OCI-LY7 (cell line): ENCODE measurements around the gene MRPS10. TPM values are rescaled to one million over a fixed set of nuclear protein-coding genes. Genes with fewer than 3 reads are reported as not detected.

Experiments used
- BruUV-seq: library from RNA; stranded (reverse); fragments of 400-500 nt; replicated peaks from 2 replicates; lab custom pipeline; 2021; lab: Mats Ljungman, UMichigan
- CTCF ChIA-PET: fragments of 300-600 bp; sonication (Branson Sonifier 250); formaldehyde crosslinking; loops from one replicate; lab custom pipeline; 2022; ENCODE audit warnings: antibody characterized with exemption; ENCODE audit not compliant: unreplicated experiment; lab: Charles Lee
- POLR2A ChIA-PET: fragments of 300-600 bp; sonication (Branson Sonifier 250); formaldehyde crosslinking; loops from one replicate; lab custom pipeline; 2022; ENCODE audit warnings: antibody characterized with exemption; lab: Charles Lee
- DNase-seq: peaks from one replicate; pipeline ENCODE4 v3.0.0-alpha.2; 2015; ENCODE audit warnings: low spot score
- H2AFZ ChIP-seq: fragments of 200-600 bp; sonication (generic), shearing (Covaris generic); 2 replicates; pipeline ENCODE4 v1.6.1; 2014; ENCODE audit warnings: mild to moderate bottlenecking, antibody characterized with exemption, low read length, moderate library complexity
- H3K27ac ChIP-seq: fragments of 200-600 bp; sonication (generic); 2 replicates; pipeline ENCODE4 v1.5.1; 2014; ENCODE audit warnings: mixed run types, low read depth, mild to moderate bottlenecking, moderate library complexity, low read length, inconsistent platforms; ENCODE audit not compliant: poor library complexity, severe bottlenecking
- H3K36me3 ChIP-seq: fragments of 200-600 bp; sonication (generic); 2 replicates; pipeline ENCODE4 v1.6.1; 2014; ENCODE audit warnings: mild to moderate bottlenecking, antibody characterized with exemption, low read length, moderate library complexity, mixed read lengths; ENCODE audit not compliant: insufficient read depth
- H3K4me1 ChIP-seq: fragments of 200-600 bp; sonication (generic); 2 replicates; pipeline ENCODE4 v1.5.1; 2014; ENCODE audit warnings: mild to moderate bottlenecking, low read length; ENCODE audit not compliant: insufficient read depth, poor library complexity, severe bottlenecking
- H3K4me2 ChIP-seq: fragments of 200-600 bp; sonication (generic); 2 replicates; pipeline ENCODE4 v1.6.1; 2014; ENCODE audit warnings: mild to moderate bottlenecking, low read length
- H3K4me3 ChIP-seq: fragments of 200-600 bp; sonication (generic); 2 replicates; pipeline ENCODE4 v1.5.1; 2014; ENCODE audit warnings: mild to moderate bottlenecking, low read depth, low read length; ENCODE audit not compliant: poor library complexity, severe bottlenecking
- H3K79me2 ChIP-seq: fragments of 200-600 bp; sonication (generic); 2 replicates; pipeline ENCODE4 v1.6.1; 2016; ENCODE audit warnings: low read depth, mild to moderate bottlenecking, low read length, moderate library complexity, mixed read lengths; ENCODE audit not compliant: insufficient read depth
- H3K9me2 ChIP-seq: fragments of 200-600 bp; sonication (generic); 2 replicates; pipeline ENCODE4 v1.6.1; 2016; ENCODE audit warnings: mild to moderate bottlenecking, low read length, mixed read lengths; ENCODE audit not compliant: insufficient read depth
- H3K9me3 ChIP-seq: fragments of 200-600 bp; sonication (generic); 2 replicates; pipeline ENCODE4 v1.6.1; 2014; ENCODE audit warnings: mild to moderate bottlenecking, mixed run types, low read length, mixed read lengths
- H4K20me1 ChIP-seq: fragments of 200-600 bp; sonication (generic); 2 replicates; pipeline ENCODE4 v1.6.1; 2014; ENCODE audit warnings: mild to moderate bottlenecking, antibody characterized with exemption, low read length, moderate library complexity, mixed read lengths; ENCODE audit not compliant: insufficient read depth
- EZH2phosphoT487 ChIP-seq: fragments of 200-600 bp; sonication (generic); IDR thresholded peaks from 2 replicates; pipeline ENCODE4 v1.6.1; 2018; ENCODE audit warnings: low read depth, borderline replicate concordance, mild to moderate bottlenecking, mixed run types, antibody characterized with exemption, low read length, moderate library complexity, mixed read lengths
- intact Hi-C: fragments of 100-400 bp; cut with micrococcal nuclease; formaldehyde crosslinking; loops from one replicate; pipeline ENCODE4 v1.10.0; 2022; ENCODE audit not compliant: unreplicated experiment
- total RNA-seq, 2 experiments: library from RNA; depleted of rRNA in 1 of 2; stranded (reverse); fragments of >200 nt in 1 of 2; shearing (Covaris generic) in 1 of 2; gene quantifications; 2 replicates each; pipeline ENCODE4 v1.2.3, GENCODE V29; 2014 to 2022
- TF ChIP-seq, protein P1 (sequence below): fragments of 200-600 bp; sonication (generic); conservative IDR thresholded peaks from 2 replicates; pipeline ENCODE4 v1.5.1; 2014; ENCODE audit warnings: mild to moderate bottlenecking, antibody characterized with exemption, low read length, moderate library complexity, mixed read lengths

Gene MRPS10
- total RNA-seq, 2 experiments from 2014 or later = 25.8 to 45.0 TPM

DNA sequence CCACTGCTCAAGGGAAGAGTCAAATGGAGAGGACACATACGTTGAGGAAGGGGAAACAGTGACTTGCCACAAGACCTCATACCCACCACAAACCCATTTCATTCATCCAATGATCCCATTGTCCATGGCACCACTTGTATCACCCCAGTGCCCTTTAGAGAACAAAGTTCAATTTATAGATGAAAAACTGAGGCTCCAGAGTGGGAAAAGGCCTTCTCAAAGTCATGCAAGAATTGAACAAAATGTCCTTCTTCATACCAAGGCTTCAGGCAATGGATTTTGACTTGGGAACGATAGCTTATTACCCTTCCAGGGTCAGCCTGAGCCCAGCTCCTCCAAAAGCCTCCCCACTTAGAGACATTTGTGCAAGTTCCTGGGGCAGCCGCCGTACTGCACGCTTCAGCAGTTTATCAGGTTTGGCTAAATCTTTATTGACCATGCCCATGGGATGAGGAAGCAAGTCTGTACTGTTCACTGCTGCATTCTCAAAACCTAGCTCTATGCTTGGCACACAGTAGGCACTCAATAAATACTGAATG is 47.3 kb upstream of the MRPS10 start:
- H3K36me3 ChIP-seq = peaks cover 12% of the 10 kb centered on the region
- ChIA-PET CTCF (no interaction called here), POLR2A (interaction anchor here (0.9 to 1.4 kb wide), 2 partner anchors 176 to 184 kb away, joined by 3 to 4 read pairs; no protein-coding TSS in a partner anchor)
- H3K9me3 ChIP-seq = no peaks in the 10 kb centered on the region
- H3K27ac ChIP-seq = no peak overlapping the region
- H3K4me3 ChIP-seq = no peak overlapping the region
- H2AFZ ChIP-seq = no peak overlapping the region
- intact Hi-C loops = loop anchor here (5.0 kb wide), 2 partner anchors 187 to 267 kb away; partner anchors contain the start of gene TRERF1
- H3K4me1 ChIP-seq = peaks cover 18% of the 10 kb centered on the region
- no peak overlapping the region for H3K4me2 ChIP-seq
- no peaks in the 10 kb centered on the region for H3K9me2 ChIP-seq
- TF ChIP-seq, protein P1, sequence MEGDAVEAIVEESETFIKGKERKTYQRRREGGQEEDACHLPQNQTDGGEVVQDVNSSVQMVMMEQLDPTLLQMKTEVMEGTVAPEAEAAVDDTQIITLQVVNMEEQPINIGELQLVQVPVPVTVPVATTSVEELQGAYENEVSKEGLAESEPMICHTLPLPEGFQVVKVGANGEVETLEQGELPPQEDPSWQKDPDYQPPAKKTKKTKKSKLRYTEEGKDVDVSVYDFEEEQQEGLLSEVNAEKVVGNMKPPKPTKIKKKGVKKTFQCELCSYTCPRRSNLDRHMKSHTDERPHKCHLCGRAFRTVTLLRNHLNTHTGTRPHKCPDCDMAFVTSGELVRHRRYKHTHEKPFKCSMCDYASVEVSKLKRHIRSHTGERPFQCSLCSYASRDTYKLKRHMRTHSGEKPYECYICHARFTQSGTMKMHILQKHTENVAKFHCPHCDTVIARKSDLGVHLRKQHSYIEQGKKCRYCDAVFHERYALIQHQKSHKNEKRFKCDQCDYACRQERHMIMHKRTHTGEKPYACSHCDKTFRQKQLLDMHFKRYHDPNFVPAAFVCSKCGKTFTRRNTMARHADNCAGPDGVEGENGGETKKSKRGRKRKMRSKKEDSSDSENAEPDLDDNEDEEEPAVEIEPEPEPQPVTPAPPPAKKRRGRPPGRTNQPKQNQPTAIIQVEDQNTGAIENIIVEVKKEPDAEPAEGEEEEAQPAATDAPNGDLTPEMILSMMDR = no peak
- H3K79me2 ChIP-seq = no peaks in the 10 kb centered on the region
- no peaks in the 10 kb centered on the region for H4K20me1 ChIP-seq
- no TSS peak for BruUV-seq
- no peak for DNase-seq

DNA sequence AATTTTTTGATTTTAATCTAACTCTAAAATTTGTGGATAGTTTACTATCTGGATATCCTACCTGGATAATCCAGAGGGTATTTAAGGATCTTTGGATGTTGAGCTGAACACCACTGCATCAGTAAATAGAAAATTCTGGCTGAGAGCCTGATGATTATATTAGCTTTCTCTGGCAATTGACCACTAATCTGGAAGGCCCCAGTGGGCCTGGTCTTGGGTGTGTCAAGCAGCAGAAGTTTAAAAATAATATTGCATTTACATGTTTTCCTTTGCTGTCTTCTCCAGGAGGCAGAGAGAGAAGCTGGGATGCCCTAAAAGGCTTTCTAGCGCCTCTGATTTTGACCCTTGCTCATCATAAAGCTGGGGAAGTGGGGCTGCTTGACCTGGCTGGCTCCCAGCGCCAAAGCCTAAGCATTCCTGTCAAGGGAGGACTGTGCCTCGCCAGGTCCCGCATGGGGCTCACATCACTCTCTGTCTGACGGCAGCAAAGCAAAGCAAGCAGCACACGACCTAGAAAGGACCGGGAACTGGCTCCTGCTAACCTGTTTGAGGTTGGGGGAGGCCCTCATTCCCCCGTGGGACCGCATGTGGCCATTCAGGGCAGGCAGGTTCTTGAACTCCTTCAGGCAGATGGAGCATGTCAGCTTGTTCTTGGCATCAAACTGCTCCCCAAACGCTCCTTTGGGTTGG is 46.6 kb upstream of the MRPS10 start:
- TF ChIP-seq, protein P1 = no peak
- no peak for TF ChIP-seq EZH2phosphoT487
- H3K4me3 ChIP-seq = no peak overlapping the region
- H3K79me2 ChIP-seq = no peaks in the 10 kb centered on the region
- DNase-seq = no peak
- H3K36me3 ChIP-seq = peaks cover 12% of the 10 kb centered on the region
- H4K20me1 ChIP-seq = no peaks in the 10 kb centered on the region
- intact Hi-C loops = loop anchor here (5.0 kb wide), 1 partner anchor 268 kb away; no protein-coding TSS in a partner anchor
- no peaks in the 10 kb centered on the region for H3K9me3 ChIP-seq
- no TSS peak for BruUV-seq
- no peak overlapping the region for H3K4me2 ChIP-seq
- no peak overlapping the region for H3K27ac ChIP-seq
- ChIA-PET CTCF (no interaction called here), POLR2A (interaction anchor here (1.4 kb wide), 1 partner anchor 177 kb away, joined by 4 read pairs; no protein-coding TSS in a partner anchor)
- H2AFZ ChIP-seq = no peak overlapping the region
- H3K9me2 ChIP-seq = no peaks in the 10 kb centered on the region
- H3K4me1 ChIP-seq = peaks cover 12% of the 10 kb centered on the region
